HepG2 (cell line): ENCODE results near the gene LCK. TPM values are rescaled to one million over a fixed set of nuclear protein-coding genes. Genes with fewer than 3 reads are reported as not detected.

Experiments used
- ATAC-seq: fragments of 200-7000 bp; cut with Tn5 transposase; 3 replicates; pipeline ENCODE4 v1.9.1; 2020; ENCODE audit warnings: mild to moderate bottlenecking, moderate library complexity
- BruUV-seq: library from RNA; stranded (reverse); fragments of 400-500 nt; replicated peaks from 2 replicates; lab custom pipeline; 2021; lab: Mats Ljungman, UMichigan
- CTCF ChIA-PET: fragments of 300-600 bp; formaldehyde crosslinking; extraction: SDS; loops from one replicate; lab custom pipeline; 2021; ENCODE audit warnings: low total read pairs, inconsistent platforms, low intra/inter-chr PET ratio; lab: Yijun Ruan, JAX
- POLR2A ChIA-PET: fragments of 350-600 bp; sonication (Branson Sonifier 250); formaldehyde crosslinking; loops from one replicate; lab custom pipeline; 2020; ENCODE audit warnings: antibody characterized with exemption, inconsistent platforms; lab: Yijun Ruan, JAX
- DNase-seq: peaks from one replicate; pipeline ENCODE4 v3.0.0-alpha.2; 2015; ENCODE audit warnings: low spot score
- FAIRE-seq: peaks from 3 replicates; lab custom pipeline; 2011; peaks lifted over from hg19 to GRCh38; lab: Jason Lieb, UNC
- H2AFZ ChIP-seq: one replicate; pipeline ENCODE4 v1.6.1; 2011; ENCODE audit warnings: low read length, inconsistent platforms
- H3K27ac ChIP-seq: fragments of 300-600 bp; 3 replicates; pipeline ENCODE4 v1.8.0; 2011; ENCODE audit warnings: mixed run types, mild to moderate bottlenecking, mixed read lengths, low read length, inconsistent platforms; ENCODE audit not compliant: insufficient read depth; ENCODE audit errors: extremely low read length
- H3K27me3 ChIP-seq, 2 experiments: fragments of 200-600 bp in 1 of 2; 2 replicates in 1 of 2; 3 replicates in 1 of 2; pipeline versions ENCODE4 v1.6.0 to v1.8.0; 2011; ENCODE audit warnings: low read length in 2 of 2, mild to moderate bottlenecking in 2 of 2, moderate library complexity in 2 of 2, inconsistent platforms in 1 of 2; ENCODE audit not compliant: insufficient read depth in 2 of 2, control insufficient read depth in 1 of 2
- H3K36me3 ChIP-seq, 2 experiments: fragments of 200-600 bp in 1 of 2; replicated peaks in 1 of 2; 2 replicates in 1 of 2; 3 replicates in 1 of 2; pipeline versions ENCODE4 v1.5.1 to v1.8.0; 2011; ENCODE audit warnings: low read length in 2 of 2, inconsistent platforms in 1 of 2; ENCODE audit not compliant: insufficient read depth in 2 of 2, control insufficient read depth in 1 of 2
- H3K4me1 ChIP-seq: 2 replicates; pipeline ENCODE4 v1.5.1; 2012; ENCODE audit warnings: low read length, inconsistent platforms; ENCODE audit not compliant: insufficient read depth
- H3K4me2 ChIP-seq: 2 replicates; pipeline ENCODE4 v1.6.0; 2011; ENCODE audit warnings: low read depth, low read length, inconsistent platforms
- H3K4me3 ChIP-seq, 3 experiments: fragments of 200-600 bp in 1 of 3; sonication (generic), shearing (Covaris generic) in 1 of 3; replicated peaks in 1 of 3; 2 replicates each; pipeline ENCODE4 v1.5.1; 2011 to 2016; ENCODE audit warnings: low read length in 3 of 3, inconsistent platforms in 2 of 3, low read depth in 2 of 3, mild to moderate bottlenecking in 2 of 3, control low read depth in 1 of 3, mixed read lengths in 1 of 3; ENCODE audit not compliant: insufficient read depth in 1 of 3
- H3K79me2 ChIP-seq: one replicate; pipeline ENCODE4 v1.6.1; 2011; ENCODE audit warnings: low read length, inconsistent platforms; ENCODE audit not compliant: insufficient read depth
- H3K9ac ChIP-seq: 2 replicates; pipeline ENCODE4 v1.6.0; 2011; ENCODE audit warnings: mild to moderate bottlenecking, low read depth, low read length, inconsistent platforms; ENCODE audit not compliant: insufficient read depth
- H3K9me3 ChIP-seq: 2 replicates; pipeline ENCODE4 v1.5.1; 2012; ENCODE audit warnings: mild to moderate bottlenecking, low read length
- H4K20me1 ChIP-seq: 2 replicates; pipeline ENCODE4 v1.6.0; 2011; ENCODE audit warnings: inconsistent platforms, mild to moderate bottlenecking, low read length, moderate library complexity; ENCODE audit not compliant: insufficient read depth
- EED ChIP-seq: sonication (generic); formaldehyde crosslinking; IDR thresholded peaks from 2 replicates; pipeline ENCODE4 v1.5.0; 2020; ENCODE audit warnings: mild to moderate bottlenecking, missing genetic modification reagents
- ETV5 ChIP-seq: IDR thresholded peaks from 2 replicates; pipeline ENCODE4 v1.6.1; 2018; ENCODE audit warnings: missing biosample characterization, missing genetic modification reagents, inconsistent platforms, borderline replicate concordance
- KAT8 ChIP-seq: IDR thresholded peaks from 2 replicates; pipeline ENCODE4 v1.6.1; 2016; ENCODE audit warnings: missing genetic modification reagents, missing compliant biosample characterization
- NFIC ChIP-seq: IDR thresholded peaks from 2 replicates; pipeline ENCODE4 v1.6.1; 2012; ENCODE audit warnings: mild to moderate bottlenecking, low read length, inconsistent platforms
- NFYB ChIP-seq: sonication (generic); formaldehyde crosslinking; IDR thresholded peaks from 2 replicates; pipeline ENCODE4 v1.4.0; 2020; ENCODE audit warnings: missing genetic modification reagents
- PRDM10 ChIP-seq: sonication (generic); formaldehyde crosslinking; IDR thresholded peaks from 2 replicates; pipeline ENCODE4 v1.4.0; 2020; ENCODE audit warnings: low read depth, missing genetic modification reagents
- ZBTB25 ChIP-seq: IDR thresholded peaks from 2 replicates; pipeline ENCODE4 v1.6.1; 2018; ENCODE audit warnings: missing genetic modification reagents
- ZHX1 ChIP-seq: sonication (generic); formaldehyde crosslinking; IDR thresholded peaks from 2 replicates; pipeline ENCODE4 v1.8.1; 2022; ENCODE audit warnings: low read depth, mild to moderate bottlenecking, missing genetic modification reagents
- ZMYM4 ChIP-seq: sonication (generic); formaldehyde crosslinking; IDR thresholded peaks from 2 replicates; pipeline ENCODE4 v1.8.1; 2023; ENCODE audit warnings: mild to moderate bottlenecking, missing genetic modification reagents
- ZNF296 ChIP-seq: sonication (generic); formaldehyde crosslinking; conservative IDR thresholded peaks from 2 replicates; pipeline ENCODE4 v1.5.0; 2020; ENCODE audit warnings: mild to moderate bottlenecking, missing genetic modification reagents
- ZSCAN20 ChIP-seq: sonication (generic); formaldehyde crosslinking; IDR thresholded peaks from 2 replicates; pipeline ENCODE4 v1.4.0; 2020; ENCODE audit warnings: missing genetic modification reagents, mild to moderate bottlenecking, borderline replicate concordance
- WGBS: methylation state at CpG from one replicate; pipeline ENCODE4 v1.1.6; 2017; ENCODE audit warnings: low lambda C conversion rate; 5-methylcytosine and 5-hydroxymethylcytosine counted together
- in situ Hi-C: cut with HindIII; loops from 2 replicates; pipeline ENCODE4 v1.10.0; 2017; ENCODE audit warnings: low pct_unique_long_range_greater_than_20kb; ENCODE audit not compliant: extremely low pct_ligation_motif_present
- intact Hi-C: fragments of 100-400 bp; cut with micrococcal nuclease; formaldehyde crosslinking; loops from one replicate; pipeline ENCODE4 v1.10.0; 2022; ENCODE audit not compliant: unreplicated experiment
- polyA plus RNA-seq, 8 experiments: library from polyadenylated mRNA; depleted of rRNA in 3 of 8; stranded (reverse) in 7 of 8; unstranded in 1 of 8; fragments of >200 nt; fragmentation: Illumina TruSeq in 4 of 8; extraction: Trizol in 4 of 8; gene quantifications; 2 replicates each; pipeline versions ENCODE4 v1.2.1 to v1.2.3, GENCODE V29; 2011 to 2016; ENCODE audit warnings: low read depth in 4 of 8, missing spikeins in 1 of 8, mixed read lengths in 1 of 8; ENCODE audit not compliant: insufficient read depth in 1 of 8
- total RNA-seq, 5 experiments: library from RNA; depleted of rRNA; stranded (reverse); fragments of >200 nt; fragmentation: Illumina TruSeq; extraction: Trizol; gene quantifications; 2 replicates each; pipeline ENCODE4 v1.2.3, GENCODE V29; 2016; ENCODE audit warnings: low read depth in 1 of 5

Gene LCK
- total and polyA plus RNA-seq, 2 of the 13 experiments (the other 11 are each of a cell fraction or from before 2014, with no cell fraction given): 0.93 to 1.8 TPM

GRCh38 chr1:32255072-32256071 lies 4.3 kb downstream of the LCK start:
- Histone ChIP-seq H2AFZ (no peak overlapping the region), H3K9me3 (no peaks in the 10 kb centered on the region), H3K36me3 (no peaks in the 10 kb centered on the region), H3K9ac (no peak overlapping the region), H3K4me3 (peak overlapping the region in 1 of 3 experiments; percentile 35; a peak in 1 of 6 replicates), H4K20me1 (no peaks in the 10 kb centered on the region), H3K4me1 (peaks cover 75% of the 10 kb centered on the region), H3K79me2 (no peaks in the 10 kb centered on the region), H3K27ac (no peak overlapping the region), H3K27me3 (no peaks in the 10 kb centered on the region), H3K4me2 (peak overlapping the region; percentile 65)
- peak; percentile 33; the same call in 2 of the 3 replicates for ATAC-seq
- 20% methylated on average over 10 of the region's 10 CpGs for WGBS
- ChIA-PET POLR2A (interaction anchor here (0.6 to 2.2 kb wide), 17 partner anchors 10 to 139 kb away, joined by 3 to 17 read pairs (median 4); partner anchors contain the start of genes BSDC1, HDAC1 and MARCKSL1), CTCF (no interaction called here)
- in situ Hi-C loops (no loop called here), intact Hi-C loops (no loop called here)
- BruUV-seq: no TSS peak
- peak; percentile 75 for DNase-seq
- FAIRE-seq: no peak
- TF ChIP-seq KAT8 (CRISPR knock-in tag) (peak; percentile 69; the same call in 1 of the 2 replicates), NFYB (no peak), ETV5 (CRISPR knock-in tag) (peak; percentile 81; the same call in 1 of the 2 replicates), ZNF296 (no peak), ZHX1 (CRISPR knock-in tag) (peak; percentile 64; the same call in 1 of the 2 replicates), NFIC (no peak), EED (CRISPR knock-in tag) (no peak), PRDM10 (CRISPR knock-in tag) (peak; percentile 66; the same call in 1 of the 2 replicates), ZBTB25 (CRISPR knock-in tag) (peak; percentile 30; the same call in 1 of the 2 replicates), ZSCAN20 (CRISPR knock-in tag) (no peak), ZMYM4 (CRISPR knock-in tag) (no peak)
